Stimulated activated CD8-positive, alpha-beta memory T cell treated with anti-CD3 and anti-CD28 coated beads, Interleukin-12 subunit alpha, Interleukin-12 subunit beta, amount 100 ng/mL, for 4 hours (primary cell): ENCODE measurements around the gene NFIB.

ENCODE experiments used
- DNase-seq: peaks from one replicate; pipeline ENCODE4 v3.0.0-alpha.2; 2020; ENCODE audit warnings: low read depth

Gene NFIB

DNA sequence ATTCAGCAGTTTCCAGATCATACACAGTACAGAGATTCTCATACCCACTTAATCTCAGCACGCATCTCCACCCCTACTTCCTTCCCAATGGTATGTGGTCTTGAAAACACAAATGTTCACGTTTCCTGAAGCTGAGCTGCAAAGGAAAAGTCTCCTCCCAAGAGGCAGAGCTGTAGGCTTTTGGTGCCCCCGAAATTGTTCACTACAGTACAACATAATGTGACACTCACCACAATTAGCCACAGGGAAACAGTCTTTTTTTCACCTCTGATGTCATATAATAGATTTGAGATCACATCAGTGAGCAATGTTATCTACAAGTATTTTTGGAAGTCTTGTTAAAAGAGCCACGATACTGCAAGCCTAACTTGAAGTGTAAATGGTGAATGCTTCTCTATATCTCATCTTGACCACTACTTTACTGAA is 40.2 kb downstream of the NFIB start:
- DNase-seq, result no peak

DNA sequence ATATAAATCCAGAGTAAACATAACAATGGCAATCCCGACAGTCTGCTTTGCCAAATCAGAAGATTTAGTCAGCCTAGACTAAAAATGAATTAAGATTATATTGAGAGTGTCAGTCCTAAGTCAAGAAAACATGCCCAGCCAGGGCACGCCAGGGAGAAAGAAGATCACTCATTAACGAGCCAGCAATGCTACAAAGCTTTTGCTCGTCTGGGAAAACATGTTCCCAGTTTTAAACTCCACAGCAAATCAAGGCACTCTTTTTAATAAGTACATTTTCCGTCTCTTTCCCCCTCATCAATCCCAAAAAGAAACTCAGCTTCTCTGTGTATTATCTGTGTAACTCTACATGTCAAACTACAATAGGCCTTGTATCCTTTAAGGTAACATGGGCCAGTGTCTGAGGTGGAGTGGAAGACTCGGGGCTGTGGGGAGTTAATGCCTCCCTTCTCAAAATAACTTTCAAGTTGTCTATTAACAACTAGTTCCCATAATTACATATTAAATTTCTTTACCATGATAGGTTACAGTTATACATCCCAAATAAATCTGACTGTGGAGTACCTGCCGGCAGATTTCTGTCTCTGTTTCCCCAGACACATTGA is 40.9 kb downstream of the NFIB start:
- no peak for DNase-seq

DNA sequence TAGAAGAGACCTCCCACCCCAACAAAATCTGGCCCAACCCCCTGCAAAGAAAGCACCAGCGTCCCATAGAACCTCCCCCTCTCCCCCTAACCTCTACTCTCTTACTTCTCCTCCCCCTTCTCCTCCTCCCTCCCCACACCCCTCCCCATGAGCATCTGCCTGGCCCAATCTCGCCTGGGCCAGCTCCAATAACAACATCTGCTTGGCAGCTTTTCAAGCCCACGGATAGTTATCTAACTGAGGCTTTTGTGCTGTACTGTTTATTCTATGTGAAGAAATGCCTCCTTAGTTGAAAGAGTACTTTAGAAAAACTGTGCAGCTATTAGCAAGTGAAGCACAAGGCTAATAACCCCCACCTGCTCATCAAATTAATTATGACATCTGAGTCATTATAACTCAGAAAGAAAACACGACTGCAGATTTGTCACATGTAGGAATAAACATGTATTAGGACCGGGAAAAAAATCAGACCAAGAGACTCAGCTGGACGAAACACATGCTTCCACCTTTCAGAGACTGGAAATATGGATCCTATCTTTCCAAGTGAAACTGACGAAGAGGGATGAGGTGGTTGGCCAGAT is 42.8 kb downstream of the NFIB start:
- DNase-seq, result no peak

DNA sequence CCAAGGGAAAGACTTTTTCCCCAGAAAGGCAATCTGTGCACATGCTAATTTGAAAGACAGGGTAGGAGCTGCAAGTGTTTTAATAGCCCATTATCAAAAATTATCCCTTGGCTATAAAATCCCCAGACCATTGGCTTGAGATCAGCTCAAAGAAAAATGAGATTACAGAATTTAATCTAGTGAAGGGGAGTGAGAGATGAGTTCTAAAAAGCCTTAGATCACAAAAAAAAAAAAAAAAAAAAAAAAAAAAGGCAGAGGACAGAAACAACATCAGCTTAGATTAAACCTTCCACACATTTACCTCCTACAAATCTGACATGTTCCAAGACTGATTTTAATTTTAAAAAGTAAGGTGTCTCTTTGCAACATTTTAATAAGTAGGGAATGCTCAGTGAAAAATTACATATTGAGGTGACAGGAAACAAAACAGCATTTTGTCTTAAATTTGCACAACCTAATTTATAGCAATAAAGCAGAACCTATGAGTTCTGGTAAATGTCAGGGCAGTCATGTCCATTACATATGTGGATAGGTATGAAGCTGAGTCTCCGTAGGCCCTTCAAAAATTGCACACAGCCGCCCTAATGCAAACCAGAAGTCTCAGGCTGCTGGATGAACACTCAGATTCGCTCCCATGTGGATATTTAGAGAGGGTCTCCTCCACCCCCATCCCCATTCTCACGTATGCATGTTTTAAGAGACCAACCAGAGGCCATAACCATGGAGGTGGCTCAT is 43.4 kb downstream of the NFIB start:
- DNase-seq, result no peak

DNA sequence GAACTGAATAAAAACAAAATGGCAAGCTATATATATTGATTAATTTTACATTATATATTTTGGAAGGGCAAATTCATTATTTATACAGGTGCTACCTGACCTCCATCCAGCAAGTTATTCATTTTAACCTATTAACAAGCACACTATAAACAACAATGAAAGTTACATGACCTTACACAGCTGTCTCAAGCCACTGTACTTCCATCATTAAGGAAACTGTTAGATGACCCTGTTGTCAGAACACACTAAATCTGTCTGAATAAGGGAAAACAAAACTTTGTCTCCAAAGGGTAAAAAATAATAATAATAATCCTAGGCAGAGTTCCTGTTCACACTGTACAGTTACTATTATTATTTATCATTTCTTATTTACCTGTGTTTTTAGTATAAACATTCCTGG is 44.0 kb downstream of the NFIB start:
- DNase-seq, result no peak

DNA sequence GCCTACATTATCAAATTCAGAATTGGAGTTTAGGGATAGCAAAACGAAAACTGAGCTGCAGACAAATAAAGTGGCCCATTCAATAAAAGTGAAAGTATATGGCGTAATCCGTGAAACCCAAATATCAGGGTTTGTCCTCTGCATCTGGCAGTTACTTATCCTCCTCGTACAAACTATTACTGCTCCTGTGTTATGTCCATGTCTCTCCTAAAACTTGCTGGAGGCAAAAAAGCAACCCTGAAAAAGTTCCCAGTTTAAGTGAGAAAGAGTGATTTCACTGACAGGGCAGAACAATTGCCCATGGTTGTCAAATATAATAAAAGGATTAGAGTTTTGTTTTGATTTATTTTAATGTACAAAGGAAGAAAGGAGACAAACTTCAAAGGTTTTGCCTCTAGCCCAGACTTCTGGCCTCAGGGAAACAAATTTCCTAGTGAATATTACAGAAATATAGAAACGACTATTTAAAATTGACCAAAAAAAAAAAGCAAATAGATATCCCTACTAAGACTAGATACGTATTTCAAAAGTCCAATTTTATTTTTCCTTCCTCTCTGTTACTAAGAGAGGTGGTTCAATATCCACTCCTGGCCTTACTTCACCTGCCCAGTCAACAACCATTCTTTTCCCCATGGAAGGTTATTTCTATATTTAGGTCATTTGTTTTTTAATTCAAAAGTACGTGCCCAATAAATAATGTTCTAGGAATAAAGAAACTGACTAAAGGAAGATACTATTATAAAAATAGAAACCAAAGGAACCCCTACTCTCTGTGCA is 50.0 kb downstream of the NFIB start:
- DNase-seq, result no peak

DNA sequence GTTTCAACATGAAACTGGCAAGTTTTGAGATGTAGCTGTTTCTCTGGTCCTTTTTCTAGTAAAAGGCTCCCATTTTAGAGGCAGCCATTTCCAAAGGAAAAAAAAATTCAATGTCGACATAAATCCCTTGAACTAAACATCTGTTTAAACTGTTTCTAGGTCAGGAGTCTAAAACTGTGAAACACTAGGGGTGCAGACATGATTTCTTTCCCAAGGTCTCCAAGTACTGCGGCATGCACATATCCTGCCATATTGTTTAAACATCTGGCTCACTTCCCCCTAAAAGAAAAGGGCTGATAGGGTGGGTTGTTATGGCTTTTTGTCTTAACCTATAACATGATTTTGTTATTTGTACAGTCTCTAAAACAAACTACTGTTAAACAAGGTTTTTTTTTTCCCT is 51.1 kb downstream of the NFIB start:
- DNase-seq, result no peak

DNA sequence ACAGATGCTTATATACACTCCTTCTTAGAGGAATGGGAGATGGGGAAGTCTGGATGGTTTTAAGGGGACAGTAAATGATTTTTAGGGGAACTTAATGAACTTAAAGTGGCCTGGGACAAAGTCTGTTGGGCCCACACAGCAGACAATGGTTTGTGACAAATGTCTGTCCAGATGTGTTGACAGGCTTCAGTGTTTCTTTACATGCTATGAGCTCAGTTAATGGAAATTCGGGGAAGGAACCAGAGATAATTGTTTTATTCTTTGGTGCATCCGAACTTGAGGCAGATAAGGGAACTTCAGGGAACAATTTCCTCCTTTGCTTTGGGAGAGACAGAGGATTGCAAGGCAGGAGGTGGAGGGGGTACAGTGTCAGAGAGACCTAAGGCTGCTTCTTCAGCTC is 52.3 kb downstream of the NFIB start:
- DNase-seq, result no peak

DNA sequence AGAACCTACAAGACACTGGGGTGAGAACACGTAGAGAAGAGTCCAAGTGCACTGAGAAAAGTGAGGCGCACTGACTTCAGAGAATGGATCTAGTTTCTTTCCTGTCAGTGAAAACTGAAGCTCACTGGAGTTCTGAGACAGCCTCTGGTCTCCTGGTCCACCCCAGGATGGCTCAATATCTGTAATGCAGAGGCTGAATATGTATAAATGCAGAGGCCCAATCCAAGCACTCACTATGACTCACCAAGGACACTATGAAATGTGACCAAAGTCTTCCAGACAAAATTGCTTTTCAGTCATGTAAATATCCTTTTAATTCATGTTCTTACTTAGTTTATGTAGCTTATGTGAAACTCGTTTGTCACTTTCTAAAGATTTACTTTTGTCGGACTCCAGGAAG is 53.8 kb downstream of the NFIB start:
- no peak for DNase-seq

DNA sequence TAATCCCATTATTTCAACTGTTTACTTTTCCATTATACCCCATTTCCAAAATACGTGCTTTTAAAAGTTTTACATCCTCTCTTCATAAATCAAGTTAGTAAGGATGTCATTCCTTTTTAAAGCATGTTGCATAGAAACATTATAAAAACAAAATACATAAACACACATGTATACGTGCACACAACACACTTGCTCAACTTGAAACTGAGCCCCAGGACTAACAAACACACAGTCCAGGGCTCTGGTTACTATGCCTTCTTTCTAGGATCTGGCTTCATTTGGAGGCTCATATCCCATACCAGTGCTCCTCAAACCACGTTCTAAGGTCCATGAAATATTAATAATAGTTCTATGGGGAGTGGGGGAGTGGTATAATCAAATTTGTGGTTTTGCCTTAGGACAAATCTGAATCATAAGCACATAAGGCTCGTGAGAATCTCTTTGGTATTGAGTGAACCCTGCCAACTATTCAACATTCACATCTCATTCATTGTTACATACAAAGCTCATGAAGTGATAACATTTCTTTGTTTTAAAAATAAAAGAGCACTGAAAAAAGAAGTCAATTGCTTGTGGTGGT is 55.2 kb downstream of the NFIB start:
- DNase-seq, result no peak

DNA sequence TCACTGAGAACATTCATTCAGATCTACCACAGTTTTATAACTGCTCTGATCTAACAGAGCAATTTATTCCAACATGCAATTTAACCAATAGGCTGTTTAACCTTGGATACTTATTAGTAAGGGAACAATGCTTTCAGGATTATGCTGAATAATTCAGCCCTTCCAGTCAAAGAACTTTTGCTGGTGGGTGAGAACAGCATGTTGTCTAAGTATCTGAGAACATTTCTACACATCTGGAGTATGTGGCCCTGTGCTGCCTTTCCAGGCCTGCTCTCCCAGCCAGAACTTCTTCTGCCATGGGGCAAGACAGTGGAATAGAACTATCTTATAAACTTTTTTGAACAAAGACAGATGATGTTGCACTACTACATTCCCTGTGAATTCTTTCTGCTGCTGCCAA is 55.8 kb downstream of the NFIB start:
- no peak for DNase-seq

DNA sequence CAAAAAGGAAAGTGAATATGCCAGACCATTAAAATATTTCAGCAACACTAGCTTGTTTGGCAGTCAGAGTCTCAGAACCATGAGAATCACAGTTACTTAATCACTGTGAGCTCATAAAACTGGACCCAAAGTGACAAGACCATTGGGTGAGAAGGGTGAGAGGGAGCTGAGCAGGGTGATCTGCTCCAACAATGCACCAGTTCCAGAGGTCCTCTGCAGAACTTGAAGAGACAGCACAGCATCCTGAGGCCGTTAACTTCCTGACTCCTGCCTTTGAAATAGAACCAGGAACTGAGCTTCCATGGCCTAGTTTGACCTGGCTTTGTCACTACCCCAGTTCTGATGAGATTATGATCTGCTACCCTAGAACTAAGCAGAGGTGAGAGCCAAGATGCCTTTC is 57.4 kb downstream of the NFIB start:
- no peak for DNase-seq

DNA sequence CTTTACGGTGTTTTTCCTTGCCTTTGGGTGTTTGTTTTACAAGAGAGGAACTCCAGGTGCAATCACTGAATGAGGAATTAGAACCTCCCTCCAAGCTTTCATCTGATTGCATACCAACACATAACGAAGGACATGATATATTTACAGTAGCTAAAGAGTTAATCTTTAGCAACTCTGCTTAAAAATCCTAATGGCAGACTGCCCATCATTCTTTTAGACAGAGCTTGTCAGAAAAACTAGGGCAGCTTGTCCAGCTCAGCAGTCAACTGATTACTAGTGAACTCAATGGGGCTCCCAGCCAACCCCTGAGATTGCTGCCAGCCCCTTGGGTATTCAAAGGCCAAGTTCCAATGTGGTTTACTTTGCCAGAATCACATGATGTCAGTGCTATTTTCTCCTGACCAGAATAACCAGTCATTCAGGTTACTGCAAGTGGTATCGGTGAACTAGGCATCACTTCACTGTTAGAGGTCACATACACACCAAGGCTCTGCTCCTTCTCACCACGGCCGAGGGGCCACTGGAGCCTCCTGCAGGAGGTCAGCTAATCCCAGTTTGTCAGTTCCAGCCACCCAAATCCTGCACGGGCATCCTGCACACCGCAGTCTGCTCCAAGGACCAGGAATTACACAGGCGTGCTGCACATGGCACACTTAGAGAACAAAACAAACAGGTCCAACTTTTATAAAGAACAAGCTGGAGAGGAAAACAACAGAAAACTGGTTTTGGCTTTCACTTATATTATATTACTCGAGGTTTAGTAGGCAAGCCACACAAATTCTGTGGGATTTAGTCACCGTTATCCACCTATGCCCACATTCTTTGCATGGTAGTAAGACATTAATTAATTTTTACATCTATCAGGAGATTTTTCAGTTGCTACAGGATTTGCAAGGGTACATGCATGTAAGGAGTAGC is 62.5 kb downstream of the NFIB start:
- DNase-seq, result no peak

DNA sequence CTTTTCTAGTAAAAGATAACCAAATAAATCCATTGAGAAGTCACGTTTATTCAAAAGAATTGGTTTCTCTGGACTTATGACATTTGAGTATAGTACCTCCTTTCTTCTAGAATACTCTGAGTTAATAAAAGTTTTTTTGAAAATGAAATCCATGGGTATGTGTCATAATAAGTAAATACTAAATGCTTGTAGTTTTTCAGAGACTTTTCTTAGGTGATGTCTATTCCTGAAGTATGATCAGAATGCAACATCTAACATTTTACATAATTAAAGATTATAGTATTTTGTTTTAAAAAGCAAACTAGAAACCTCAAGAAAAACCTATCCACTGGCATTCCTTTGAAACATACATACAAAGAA is 63.2 kb downstream of the NFIB start:
- DNase-seq, result no peak

DNA sequence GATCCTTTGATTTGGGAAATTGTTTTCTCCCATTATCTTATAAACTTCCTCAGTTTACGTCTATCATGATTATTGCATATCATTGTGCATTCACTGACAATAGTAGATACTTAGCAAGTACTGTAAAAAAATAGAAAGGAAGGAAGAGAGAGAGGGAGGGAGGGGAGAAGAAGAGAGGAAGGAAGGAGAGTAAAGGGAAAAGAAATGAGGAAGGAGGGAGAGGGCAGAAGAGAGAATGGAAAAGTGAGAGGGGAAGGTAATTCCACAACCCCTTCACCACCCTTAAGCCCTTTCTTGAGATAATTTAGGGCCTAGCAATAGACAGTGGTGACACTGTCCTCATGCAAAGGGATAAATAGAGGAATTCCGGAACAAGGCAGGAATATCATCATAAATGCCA is 64.4 kb downstream of the NFIB start:
- DNase-seq, result no peak

DNA sequence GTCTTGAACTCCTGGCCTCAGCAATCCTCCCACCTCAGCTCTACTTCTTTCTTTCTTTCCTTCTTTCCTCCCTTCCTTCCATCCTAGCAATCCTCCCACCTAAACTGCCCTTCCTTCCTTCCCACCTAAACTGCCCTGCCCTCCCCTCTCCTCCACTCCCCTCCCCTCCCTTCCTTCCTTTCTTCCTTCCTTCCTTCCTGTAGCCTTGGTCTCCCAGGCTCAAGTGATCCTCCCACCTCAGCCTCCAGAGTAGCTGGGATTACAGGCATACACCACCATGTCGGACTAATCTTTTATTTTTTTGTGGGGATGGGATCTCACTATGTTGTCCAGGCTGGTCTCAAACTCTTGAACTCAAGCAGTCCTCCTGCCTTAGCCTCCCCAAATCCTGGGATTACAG is 65.8 kb downstream of the NFIB start:
- no peak for DNase-seq

DNA sequence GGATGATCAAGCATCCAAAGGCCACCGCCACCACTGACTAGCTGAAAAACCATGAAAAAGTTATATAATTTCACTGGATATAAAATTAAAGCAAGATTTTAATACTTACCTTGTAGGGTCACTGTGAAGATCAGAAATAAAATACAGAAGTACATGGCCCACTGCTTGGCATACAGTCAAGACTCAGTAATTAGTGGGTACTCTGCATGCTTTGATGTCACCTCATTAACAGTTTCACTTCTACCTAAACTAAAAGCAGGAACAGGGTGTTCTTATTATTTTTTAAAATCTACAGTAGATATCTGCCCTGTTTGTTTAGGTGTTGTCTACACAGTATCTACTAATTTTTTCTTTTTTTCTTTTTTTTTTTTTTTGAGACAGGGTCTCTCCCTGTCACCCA is 66.4 kb downstream of the NFIB start:
- DNase-seq, result no peak

DNA sequence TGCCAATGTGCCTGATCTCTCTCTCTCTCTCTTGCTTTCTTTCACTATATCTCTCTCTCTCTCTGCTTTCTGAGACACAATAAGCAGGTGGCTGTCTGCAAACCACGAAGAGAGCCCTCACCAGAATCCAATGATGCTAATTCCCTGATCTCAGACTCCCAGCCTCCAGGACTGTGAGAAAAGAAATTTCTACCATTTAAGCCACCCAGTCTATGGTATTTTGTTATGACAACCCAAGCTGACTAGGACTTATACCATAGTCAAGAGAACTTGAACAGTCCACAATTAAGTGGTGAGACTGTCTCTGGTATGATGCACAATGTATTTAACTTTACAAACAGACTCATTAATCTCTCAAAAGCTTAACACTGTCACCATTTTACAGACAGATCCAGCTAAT is 67.0 kb downstream of the NFIB start:
- DNase-seq, result no peak

DNA sequence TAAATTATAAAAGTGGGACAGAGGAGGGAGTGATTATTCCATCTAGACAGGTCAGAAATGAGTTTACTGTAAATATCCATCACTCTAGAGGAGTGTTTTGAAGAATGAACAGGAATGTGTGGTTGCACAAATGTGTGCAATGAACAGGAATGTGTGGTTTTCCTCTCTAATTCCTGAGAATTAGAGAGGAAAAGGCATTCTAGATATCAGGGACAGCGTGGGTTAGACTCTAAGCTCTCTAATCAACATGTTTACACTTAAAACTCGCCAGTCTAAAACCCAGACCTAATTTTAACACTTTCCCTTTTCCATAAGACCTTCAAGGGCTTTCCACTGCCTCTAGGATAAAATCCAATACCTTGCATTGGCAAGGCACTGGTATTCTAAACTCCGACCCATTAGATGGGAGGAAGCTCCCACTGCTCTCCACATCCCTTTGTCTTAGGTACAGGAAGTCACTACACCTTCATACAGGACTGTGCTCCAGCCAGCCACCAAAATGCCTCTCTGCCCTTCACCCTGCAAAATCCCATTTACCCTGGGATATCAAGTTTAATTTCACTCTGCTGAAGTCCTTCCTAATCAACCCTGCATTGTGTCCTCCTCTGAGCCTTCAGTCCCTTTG is 67.9 kb downstream of the NFIB start:
- no peak for DNase-seq

DNA sequence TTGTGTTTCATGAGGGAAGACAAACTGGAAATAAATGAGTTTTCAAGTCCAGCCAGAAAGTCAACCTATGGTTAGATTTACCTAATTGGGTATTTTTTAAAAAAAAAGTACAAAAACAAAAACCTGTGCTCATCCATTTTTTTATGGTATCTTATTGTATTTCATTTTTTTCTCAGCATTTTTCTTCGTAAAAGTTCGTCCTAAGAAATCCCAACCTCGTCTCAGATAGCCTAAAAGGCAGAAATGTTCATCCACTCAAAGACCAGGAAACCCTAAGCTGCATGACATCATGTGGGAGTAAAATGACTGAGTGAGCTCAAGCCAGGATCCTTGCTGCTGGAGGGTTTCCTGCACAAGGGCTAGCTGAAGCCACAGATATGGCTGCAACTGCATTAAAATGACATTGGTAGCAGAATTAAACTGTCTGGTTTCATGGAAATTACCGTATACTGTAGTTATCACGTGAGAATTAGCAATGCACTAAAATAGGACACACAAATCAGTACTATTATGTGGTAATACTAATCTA is 70.4 kb downstream of the NFIB start:
- no peak for DNase-seq
